Measurements from ENCODE around the gene CD40.

The CD40 gene

DNA sequence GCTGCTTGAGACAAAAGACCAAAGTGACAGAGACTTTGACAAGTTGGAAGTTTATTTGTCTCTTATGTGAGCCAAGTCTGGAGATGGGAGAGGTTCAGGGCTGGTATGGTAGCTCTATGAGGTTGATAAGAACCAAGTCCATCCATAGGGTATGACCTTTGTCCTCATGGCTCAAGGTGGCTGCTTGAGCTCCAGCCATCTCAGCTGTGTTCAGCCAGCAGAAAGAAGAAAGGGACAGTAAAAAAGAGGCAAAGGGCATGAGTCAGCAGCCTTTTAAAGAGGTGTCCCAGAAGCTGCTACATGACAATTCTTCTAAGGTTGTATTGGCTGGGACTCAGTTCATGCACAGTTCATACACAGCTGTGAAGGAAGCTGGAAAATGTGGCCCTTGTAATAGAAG, 49.0 kb downstream of the CD40 start:
- Histone ChIP-seq H3K27ac (no peak overlapping the region), H3K4me3 (no peak overlapping the region)

DNA sequence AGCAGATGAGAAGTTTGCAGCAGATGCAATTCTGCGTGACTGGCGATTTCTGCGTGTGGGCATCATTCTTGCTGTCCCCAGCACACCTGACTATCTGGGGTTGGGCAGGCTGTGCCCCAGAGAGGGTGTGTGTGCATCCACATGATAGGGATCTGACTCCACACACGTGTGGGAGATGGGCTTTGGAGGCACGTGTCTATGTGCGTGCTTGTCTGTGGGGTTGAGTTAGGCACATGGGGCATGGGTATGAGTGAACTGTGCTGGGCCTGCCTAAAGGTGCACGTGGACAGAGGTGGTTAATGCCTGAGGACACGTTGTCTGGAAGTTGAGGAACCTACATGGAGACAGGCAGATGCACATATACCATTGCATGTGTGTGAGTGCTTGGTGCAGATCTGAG, 50.3 kb downstream of the CD40 start:
- no peak overlapping the region for H3K4me3 ChIP-seq

DNA sequence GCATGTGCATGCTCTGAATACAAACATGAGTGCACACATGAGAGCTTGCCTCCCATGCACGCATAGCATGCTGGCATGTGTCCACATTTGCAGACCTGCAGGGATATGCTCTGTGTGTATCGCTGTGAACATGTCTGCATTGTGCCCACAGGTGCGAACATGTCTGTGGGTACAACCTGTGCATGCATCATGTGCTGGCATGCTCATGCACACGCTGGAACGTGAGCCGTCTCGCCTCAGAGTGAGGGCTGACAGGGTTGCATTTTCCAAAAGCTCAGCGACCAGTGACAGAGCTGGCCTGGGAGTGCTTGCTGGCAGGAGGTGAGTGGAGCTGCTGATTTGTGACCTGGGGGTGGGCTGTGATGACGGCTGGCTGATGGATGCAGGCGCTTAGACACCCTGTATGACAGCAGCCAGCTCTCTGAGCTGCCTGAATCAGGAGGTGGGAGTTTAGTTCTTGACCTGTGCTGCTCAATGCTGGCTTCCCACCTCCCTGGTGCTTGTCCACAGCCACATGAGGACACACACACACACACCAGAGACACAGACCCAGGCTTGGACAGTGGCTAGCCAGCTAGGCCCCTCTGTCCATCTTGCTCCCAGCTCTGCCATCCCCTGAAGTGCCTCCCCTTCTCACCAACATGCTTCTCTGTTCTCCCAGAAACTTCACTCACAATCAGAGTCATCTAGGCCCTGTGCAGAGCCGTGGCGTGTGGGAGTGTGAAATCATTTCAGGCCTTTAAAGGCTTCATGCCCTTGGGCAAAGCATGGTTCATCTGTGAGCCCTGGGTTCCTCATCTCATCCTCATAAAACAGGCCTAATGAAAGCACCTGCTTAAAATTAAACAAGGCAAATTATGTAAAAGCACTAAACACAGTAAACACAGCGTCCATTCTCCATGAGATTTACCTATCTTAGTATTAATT, 51.4 kb downstream of the CD40 start:
- H3K27ac ChIP-seq = no peak overlapping the region

More for the DNA sequence above, 50.3 kb downstream of the CD40 start:
- no peak overlapping the region for H3K27ac ChIP-seq

DNA sequence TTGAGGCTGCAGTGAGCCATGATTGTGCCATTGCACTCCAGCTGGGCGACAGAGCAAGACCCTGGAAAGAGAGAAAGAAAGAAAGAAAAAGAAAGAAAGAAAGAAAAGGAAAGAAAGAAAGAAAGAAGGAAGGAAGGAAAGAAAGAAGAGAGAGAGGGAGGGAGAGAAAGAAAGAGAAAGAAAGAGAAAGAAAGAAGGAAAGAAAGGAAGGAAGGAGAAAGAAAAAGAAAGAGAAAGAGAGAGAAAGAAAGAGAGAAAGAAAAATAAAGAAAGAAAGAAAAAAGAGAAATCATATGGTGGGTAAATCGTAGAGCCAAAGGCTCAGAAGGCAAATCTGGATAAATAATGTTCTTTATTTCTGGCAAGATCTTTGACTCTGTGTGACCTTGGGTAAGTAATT, 53.4 kb downstream of the CD40 start:
- Histone ChIP-seq H3K27ac (no peak overlapping the region), H3K4me3 (no peak overlapping the region)

More for the DNA sequence above, 51.4 kb downstream of the CD40 start:
- H3K4me3 ChIP-seq = no peak overlapping the region

DNA sequence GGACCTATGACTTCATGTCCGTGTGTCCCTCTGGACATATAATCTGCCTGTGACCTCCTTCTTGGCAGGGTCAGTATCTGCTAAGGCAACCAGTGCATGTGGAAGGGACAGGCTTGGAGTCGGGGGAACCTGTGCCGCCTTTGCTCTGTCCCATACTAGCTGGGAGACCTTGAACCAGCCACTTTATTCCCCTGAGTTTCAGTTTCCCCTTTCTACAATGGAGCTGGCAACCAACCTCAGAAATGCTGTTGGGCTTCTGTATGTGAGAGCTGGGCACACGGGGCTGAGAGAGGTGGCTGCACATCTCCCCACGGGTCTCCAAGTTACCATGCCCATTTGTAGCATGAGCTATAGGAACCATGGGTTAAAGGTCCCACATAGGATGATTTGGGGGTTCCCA, 53.8 kb downstream of the CD40 start:
- H3K4me3 ChIP-seq = no peak overlapping the region
- no peak overlapping the region for H3K27ac ChIP-seq

DNA sequence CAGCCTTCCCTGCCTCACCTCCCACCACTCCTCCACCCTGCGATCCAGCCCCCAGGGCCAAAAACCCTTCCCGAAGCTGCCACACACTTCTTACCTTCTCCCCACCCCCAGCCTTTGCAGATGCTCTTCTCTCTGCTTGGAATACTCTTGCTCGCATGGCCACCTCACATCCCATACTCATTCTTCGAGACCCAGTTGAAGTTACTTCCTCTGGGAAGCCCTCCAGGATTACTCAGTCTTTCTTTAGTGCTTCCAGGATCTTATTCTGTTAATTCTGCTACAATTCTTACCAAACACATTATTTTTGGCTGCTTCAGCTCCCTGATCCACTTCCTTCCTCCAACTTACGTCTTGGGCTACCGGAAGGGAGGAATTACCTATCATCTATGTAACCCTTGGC, 54.3 kb downstream of the CD40 start:
- no peak overlapping the region for H3K4me3 ChIP-seq
- no peak overlapping the region for H3K27ac ChIP-seq

DNA sequence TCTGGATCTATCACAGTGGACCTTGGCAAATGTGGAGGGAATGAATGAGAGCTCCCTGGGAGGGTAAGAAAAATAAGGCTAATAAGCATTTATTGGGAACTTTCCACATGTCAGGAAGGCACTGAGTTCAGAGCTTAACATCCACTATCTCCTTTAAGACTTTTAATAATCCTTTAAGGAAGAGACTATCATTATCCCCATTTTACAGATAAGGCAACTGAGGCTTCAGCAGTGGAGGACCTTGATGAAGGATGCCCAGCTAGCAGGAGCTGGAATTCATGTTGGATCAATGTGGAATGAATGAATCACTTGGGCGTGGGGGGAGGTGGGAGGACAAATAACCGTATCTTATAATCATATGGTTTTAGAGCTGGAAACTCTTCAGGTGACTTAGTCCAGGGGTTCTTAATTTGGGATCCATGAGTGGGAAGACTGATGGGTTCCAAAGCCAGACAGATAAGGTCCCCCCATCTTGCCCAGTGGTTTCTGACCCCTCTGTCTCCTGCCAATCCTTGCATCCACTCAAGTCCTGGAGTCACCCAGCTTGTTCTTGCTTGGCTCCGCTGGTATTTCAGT, 54.9 kb downstream of the CD40 start:
- Histone ChIP-seq H3K4me3 (no peak overlapping the region), H3K27ac (no peak overlapping the region)

DNA sequence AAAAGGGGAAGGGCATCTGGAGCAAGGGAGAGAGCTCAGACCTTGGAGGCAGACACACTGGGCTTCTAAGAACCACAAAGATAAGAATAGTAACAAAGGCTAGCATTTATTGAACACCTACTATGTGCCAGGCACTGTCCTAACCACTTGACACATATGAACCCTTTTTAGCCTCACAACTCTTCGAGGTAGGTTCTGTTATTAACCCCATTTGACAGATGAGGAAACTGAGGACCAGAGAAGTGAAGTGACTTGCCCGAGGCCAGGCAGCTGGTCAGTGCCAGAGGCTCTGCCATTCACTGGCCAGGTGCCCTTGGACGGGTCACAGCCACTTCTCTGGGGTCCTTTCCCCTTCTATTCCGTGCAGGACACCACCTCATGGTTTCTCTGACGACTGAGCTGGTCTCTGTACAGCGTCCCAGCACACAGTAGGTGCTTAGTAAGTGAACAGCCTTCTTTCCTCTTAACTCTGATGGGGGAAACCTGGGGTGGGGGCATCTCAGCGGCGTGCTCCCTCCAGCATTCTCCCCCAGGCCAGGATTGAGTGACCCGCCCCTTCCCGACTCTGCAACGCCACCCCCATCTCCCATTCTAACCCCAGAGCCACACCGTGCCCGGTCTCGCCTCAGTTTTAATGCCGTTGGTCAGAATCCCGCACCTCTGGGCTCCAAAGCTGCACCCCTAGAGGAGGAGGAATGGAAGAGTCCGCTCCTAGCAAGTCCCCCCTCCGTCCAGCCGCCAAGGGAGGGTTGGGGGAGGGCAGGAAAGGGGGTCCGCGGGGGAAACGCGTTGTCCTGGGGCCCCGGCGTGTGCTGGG, 55.7 kb downstream of the CD40 start:
- Histone ChIP-seq H3K27ac (no peak overlapping the region), H3K4me3 (no peak overlapping the region)

DNA sequence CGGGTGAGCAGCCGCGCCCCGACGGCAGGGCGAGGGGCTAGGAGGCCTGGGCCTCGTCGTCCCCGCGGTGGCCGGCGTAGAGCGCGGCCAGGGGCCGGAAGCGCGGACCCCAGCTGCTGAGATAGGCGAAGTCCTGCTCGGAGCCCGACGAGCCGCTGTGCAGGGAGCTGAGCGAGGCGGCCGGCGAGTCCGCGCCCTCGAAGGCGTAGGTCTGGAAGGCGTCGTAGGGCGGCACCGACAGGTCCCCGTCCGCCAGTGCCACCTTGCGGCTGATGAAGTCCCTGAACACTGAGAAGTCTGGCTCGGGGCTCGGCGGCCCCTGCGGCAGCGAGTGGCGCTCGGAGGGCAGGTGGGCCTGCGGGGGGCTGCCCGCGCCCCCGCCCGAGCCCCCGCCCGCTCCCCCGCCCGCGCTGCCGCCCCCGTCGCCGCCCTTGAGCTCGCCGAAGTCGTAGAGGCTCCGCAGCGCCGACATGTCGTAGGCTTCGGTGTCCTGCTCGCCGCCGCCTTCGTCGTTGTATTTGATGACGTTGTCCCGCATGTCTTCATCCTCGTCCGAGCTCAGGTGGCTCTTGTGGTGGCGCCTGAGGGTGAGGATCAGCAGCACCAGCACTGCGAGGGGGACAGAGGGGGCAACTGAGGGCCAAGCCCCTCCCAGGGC, 56.5 kb downstream of the CD40 start:
- H3K4me3 ChIP-seq = no peak overlapping the region

DNA sequence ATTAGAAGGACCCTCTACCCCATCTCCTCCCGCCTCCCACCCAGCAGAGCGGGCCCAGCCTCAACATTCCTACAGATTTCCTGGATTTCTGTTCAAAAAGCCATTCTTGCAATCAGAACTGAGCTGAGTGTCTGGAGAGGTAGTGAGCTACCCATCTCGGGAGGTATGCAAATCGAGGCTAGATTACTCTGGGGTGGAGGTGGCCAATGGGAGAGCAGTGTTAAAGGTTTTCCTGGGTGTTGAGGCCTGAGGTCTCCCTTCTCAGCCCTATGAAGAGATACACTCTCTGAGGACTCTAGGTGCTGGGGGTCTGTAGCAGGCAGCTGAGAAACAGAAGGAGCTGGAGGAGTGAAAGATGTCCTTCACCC, 57.0 kb downstream of the CD40 start:
- H3K27ac ChIP-seq = no peak overlapping the region
- H3K4me3 ChIP-seq = no peak overlapping the region

More for the DNA sequence above, 56.5 kb downstream of the CD40 start:
- H3K27ac ChIP-seq = no peak overlapping the region

DNA sequence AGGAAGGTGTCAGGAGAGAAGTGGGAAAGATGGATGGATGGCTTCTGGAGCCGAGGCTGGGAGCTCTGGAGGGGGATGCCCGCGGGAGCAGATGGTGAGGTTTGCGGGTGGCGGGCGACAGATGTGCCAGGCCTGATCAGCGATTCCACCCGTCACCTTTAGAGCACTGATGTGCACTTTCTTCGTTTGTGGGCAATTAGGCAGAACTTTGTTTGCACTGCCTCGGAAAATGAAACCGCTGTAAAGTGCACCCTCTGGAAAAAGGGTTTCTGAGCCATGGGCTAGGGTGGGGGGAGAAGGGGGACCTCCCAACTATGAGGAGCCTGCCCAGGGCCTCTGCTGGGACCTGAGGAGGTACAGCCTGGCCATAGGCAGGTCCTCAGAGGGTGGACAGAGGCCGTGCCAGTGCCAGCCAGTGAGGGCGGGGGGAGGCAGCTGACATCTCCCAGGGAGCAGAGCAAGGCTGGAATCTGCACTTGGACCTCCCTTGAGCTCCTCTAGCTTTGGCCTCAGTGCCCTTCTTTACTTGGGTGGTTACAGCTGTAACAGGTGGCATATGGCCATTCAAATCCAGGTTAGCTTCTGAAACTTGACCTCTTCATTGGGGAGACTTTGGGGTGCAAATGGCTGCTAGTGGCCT, 58.7 kb downstream of the CD40 start:
- H3K27ac ChIP-seq = no peak overlapping the region

DNA sequence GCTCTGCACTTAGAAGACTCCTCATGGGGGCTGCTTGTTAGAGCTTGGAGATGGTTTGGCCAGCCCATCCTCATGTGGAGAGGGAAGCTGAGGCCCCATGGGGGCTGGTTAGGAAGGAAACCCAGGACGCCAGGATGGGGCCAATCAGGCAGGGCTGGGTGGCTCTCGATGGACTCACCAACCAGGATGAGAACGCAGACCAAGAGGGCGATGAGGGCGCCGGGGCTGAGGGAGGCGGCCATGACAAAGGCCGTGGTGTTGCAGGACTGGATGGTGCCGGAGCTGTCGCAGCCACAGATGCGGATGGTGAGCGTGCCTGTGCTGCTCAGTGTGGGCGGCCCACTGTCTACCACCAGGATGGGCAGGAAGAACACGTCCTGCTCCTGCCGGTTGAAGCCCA, 59.7 kb downstream of the CD40 start:
- no peak overlapping the region for H3K4me3 ChIP-seq
- H3K27ac ChIP-seq = no peak overlapping the region

More for the DNA sequence above, 58.7 kb downstream of the CD40 start:
- no peak overlapping the region for H3K4me3 ChIP-seq

DNA sequence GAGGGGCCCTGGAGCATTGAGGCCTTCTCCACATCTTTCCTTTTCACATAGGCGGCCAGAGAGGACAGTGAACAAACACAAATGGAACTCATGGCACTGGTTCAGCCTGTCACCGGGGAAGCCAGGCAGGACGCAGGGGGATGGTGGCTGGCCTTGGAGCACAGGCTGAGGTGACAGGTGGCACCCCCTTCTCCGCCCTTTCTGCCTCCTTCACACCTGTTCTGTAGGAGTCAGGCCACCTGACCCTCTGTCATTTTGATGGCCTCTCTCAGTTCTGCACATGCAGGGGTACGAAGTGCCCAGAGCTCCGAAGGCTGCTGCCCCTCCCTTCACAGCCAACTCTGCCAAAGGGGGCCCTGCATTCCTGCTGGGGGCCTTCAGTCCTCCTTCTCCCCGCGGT, 60.8 kb downstream of the CD40 start:
- Histone ChIP-seq H3K27ac (no peak overlapping the region), H3K4me3 (no peak overlapping the region)

Data from skin epidermis (tissue), 12 donors.